Epithelial cell of proximal tubule (primary cell): Measurements from ENCODE around the gene ERC1. TPM values are rescaled to one million over a fixed set of nuclear protein-coding genes. Genes with fewer than 3 reads are reported as not detected.

Experiments used
- DNase-seq: peaks from one replicate; pipeline ENCODE4 v3.0.0-alpha.2; 2011; ENCODE audit warnings: low read depth
- H3K4me3 ChIP-seq: 2 replicates; pipeline ENCODE4 v1.5.1; 2011; ENCODE audit warnings: low read depth, mild to moderate bottlenecking, low read length
- CTCF ChIP-seq: conservative IDR thresholded peaks from 2 replicates; pipeline ENCODE4 v1.5.1; 2012; ENCODE audit warnings: low read depth, mild to moderate bottlenecking, low read length
- total RNA-seq: library from RNA; depleted of rRNA; stranded (reverse); fragments of >200 nt; gene quantifications from 2 replicates; pipeline ENCODE4 v1.2.3, GENCODE V29; 2015

ERC1 gene
- total RNA-seq, 1 donor from 2014 or later: 16.5 TPM

- DNase-seq: no peak
- no peak for TF ChIP-seq CTCF
- H3K4me3 ChIP-seq: no peak overlapping the region
These were observed 516.3 kb downstream of the ERC1 start for GRCh38 chr12:1507308-1507707.

- no peak for DNase-seq
These were observed 518.5 kb downstream of the ERC1 start for GRCh38 chr12:1509413-1510052.

GRCh38 chr12:1510056-1510812 is 519.2 kb downstream of the ERC1 start:
- DNase-seq: no peak
- no peak overlapping the region for H3K4me3 ChIP-seq
- TF ChIP-seq CTCF: no peak

More at GRCh38 chr12:1509413-1510052, 518.5 kb downstream of the ERC1 start:
- TF ChIP-seq CTCF: no peak
- H3K4me3 ChIP-seq: no peak overlapping the region

GRCh38 chr12:1515010-1515409 is 524.0 kb downstream of the ERC1 start:
- no peak overlapping the region for H3K4me3 ChIP-seq
- DNase-seq: no peak
- TF ChIP-seq CTCF: no peak

- H3K4me3 ChIP-seq: no peak overlapping the region
- TF ChIP-seq CTCF: no peak
- no peak for DNase-seq
These were observed 524.4 kb downstream of the ERC1 start for GRCh38 chr12:1515428-1515827.

GRCh38 chr12:1517007-1517406 is 526.0 kb downstream of the ERC1 start:
- DNase-seq: no peak
- no peak overlapping the region for H3K4me3 ChIP-seq
- TF ChIP-seq CTCF: peak; percentile 71
